HG03354 (cell line): Measurements from ENCODE around the gene ARPC1A.
A peak's percentile ranks its signal among the peaks of the same experiment; 100 is the strongest.
"Not testable (repeated sequence)": the region's sequence is repeated elsewhere in the genome, so short reads cannot be mapped to it uniquely, and the experiment has no call there.

Experiments used
- ATAC-seq: cut with Tn5 transposase; IDR thresholded peaks from one replicate; pipeline ENCODE4 v1.9.1; 2021; ENCODE audit warnings: mild to moderate bottlenecking; ENCODE audit not compliant: unreplicated experiment, poor library complexity, severe bottlenecking

The ARPC1A gene

GRCh38 chr7:99403764-99404163, 78.1 kb downstream of the ARPC1A start:
- ATAC-seq = no peak

DNA sequence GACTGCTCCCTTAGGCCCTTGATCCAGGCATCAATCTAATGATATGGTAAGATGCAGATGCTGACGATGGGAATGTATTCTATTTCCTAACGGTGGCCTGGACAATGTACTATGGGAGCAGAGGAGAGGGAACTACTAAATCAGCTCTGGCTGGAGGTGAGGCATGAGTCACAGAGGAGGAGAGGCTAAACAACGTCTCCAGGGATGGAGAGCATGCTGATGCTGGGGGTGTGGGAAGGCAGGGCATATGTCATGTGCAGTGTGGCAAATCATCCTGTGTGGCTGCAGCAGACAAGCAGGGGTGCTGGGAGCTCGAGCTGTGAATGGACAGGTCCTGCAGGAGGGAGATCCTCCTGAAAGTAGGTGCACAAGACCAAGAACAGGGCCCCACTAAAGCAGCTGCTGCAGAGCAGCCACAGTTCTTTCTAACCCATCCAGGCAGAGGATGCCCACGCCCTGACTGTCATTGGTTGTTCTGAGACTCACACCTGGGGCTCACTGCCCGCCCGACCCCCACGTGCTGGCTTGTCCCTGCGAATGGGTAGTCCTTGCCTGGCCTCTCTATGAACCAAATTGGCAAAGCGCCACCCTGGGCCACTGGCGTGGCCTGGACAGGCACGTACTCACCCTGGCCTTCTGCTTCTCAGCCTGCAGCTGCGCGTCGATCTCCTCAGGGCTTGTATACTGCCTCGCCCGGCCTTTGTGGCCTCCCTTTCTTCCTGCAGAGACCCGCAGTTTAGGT, 78.7 kb downstream of the ARPC1A start:
- no peak for ATAC-seq

GRCh38 chr7:99404977-99405320, 79.3 kb downstream of the ARPC1A start:
- ATAC-seq = no peak

- no peak for ATAC-seq
These were observed 80.9 kb downstream of the ARPC1A start for GRCh38 chr7:99406557-99406956.

GRCh38 chr7:99407872-99408378, 82.2 kb downstream of the ARPC1A start:
- no peak for ATAC-seq

DNA sequence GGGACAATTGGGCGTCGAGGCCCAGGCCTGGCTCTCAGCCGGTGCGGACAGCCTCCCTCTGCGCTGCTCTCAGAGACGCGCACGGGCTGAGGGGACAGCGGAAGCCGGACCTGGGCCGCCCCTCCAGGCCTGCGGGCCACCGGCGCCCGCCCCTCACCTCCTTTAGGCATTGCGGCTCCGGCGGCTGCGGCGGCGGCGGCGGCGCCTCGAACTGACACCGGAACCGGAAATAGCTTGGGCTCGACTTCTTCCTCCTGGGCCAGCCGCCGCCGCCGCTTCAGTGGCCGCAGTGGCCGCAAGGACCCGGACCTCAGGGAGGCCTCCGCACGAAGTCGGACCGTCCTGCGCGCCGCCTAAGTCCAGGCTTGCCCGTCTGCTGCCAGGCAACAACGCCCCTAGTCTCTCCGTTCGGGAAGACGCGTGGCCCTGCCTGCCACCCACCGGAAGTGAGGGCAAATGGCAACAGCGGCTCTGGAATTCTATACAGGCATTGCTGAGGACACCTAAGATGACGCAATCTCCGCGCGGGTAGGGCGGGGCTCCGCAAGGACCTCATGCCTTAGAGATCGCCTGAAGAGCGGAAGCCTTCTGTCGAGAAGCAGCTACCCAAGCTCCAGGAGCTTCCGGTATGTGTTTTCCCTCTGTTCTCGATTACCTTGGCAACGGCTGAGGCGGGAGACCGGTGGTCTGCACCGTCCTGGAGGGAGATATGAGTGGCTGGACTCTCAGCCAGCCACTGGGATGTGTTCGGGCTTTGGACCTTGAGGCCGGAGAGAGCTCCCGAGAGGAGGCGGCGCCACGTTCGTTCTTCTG, 82.9 kb downstream of the ARPC1A start, which contains the start of the genes BUD31 and PDAP1:
Gene BUD31 (plus strand): TSS at position 591 of the 813 bp plus-strand sequence. CDS start 2,124 bp downstream, outside the sequence.
Gene PDAP1 (minus strand): TSS at position 219 of the 813 bp plus-strand sequence. CDS start 49 bp downstream, at position 170.
- peak; percentile 79 for ATAC-seq

- ATAC-seq = peak; percentile 10
These were observed 83.5 kb downstream of the ARPC1A start for GRCh38 chr7:99409192-99409572.

DNA sequence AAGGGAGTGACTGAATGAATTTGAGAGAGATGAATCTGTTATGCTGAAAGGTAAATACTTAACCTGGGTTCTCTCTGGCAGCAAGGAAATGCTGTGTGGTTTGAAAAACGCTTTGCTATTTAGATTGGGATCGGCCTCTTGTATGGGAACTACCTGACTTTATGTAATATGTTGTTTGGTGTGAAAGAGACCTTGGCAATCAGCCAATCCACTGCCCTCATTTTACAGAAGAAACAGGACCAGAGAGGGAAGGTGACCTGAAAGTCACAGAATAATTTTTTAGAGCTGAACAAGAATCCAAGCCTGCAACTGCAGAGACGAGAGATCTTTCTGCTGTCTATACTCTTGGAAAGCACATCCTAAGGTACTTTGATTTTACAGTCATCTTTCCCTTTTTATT, 84.1 kb downstream of the ARPC1A start:
- no peak for ATAC-seq

- ATAC-seq = no peak
These were observed 84.9 kb downstream of the ARPC1A start for GRCh38 chr7:99410635-99411034.

- not testable (repeated sequence) for ATAC-seq
These were observed 89.9 kb downstream of the ARPC1A start for GRCh38 chr7:99415513-99416127.
